Nephron progenitor cell (in vitro differentiated cells): ENCODE measurements around the gene GIN1.

Source experiments
- DNase-seq: peaks from one replicate; pipeline ENCODE4 v3.0.0; 2021
- H3K27ac Mint-ChIP-seq: 2 replicates; pipeline ENCODE4 v1.8.0; 2021; ENCODE audit warnings: mild to moderate bottlenecking, moderate library complexity, mixed read lengths
- H3K27me3 Mint-ChIP-seq: 2 replicates; pipeline ENCODE4 v1.8.0; 2021; ENCODE audit warnings: mild to moderate bottlenecking, low read depth, mixed read lengths; ENCODE audit not compliant: poor library complexity
- H3K36me3 Mint-ChIP-seq: 2 replicates; pipeline ENCODE4 v1.8.0; 2021; ENCODE audit warnings: low read depth, mixed read lengths
- H3K4me1 Mint-ChIP-seq: 2 replicates; pipeline ENCODE4 v1.8.0; 2021; ENCODE audit warnings: mixed read lengths
- H3K4me3 Mint-ChIP-seq: 2 replicates; pipeline ENCODE4 v1.8.0; 2021; ENCODE audit warnings: mild to moderate bottlenecking, moderate library complexity, mixed read lengths
- H3K9me3 Mint-ChIP-seq: 2 replicates; pipeline ENCODE4 v1.8.0; 2021; ENCODE audit warnings: mild to moderate bottlenecking, moderate library complexity, mixed read lengths
- CTCF ChIP-seq: fragments of 200-600 bp; sonication (generic); IDR thresholded peaks from 2 replicates; pipeline ENCODE4 v1.5.0; 2021; ENCODE audit warnings: antibody characterized with exemption

GIN1 gene

GRCh38 chr5:103037673-103038455 is 82.1 kb downstream of the GIN1 start:
- no peaks in the 10 kb centered on the region for H3K4me1 Mint-ChIP-seq
- H3K36me3 Mint-ChIP-seq: peaks cover 5% of the 10 kb centered on the region
- no peak for TF ChIP-seq CTCF

GRCh38 chr5:103036601-103037000 is 83.3 kb downstream of the GIN1 start:
- Mint-ChIP-seq H3K36me3 (peaks cover 14% of the 10 kb centered on the region), H3K27me3 (no peaks in the 10 kb centered on the region), H3K4me1 (no peaks in the 10 kb centered on the region), H3K9me3 (no peaks in the 10 kb centered on the region), H3K4me3 (no peak overlapping the region), H3K27ac (no peak overlapping the region)
- no peak for TF ChIP-seq CTCF
- no peak for DNase-seq

More at GRCh38 chr5:103037673-103038455, 82.1 kb downstream of the GIN1 start:
- Mint-ChIP-seq H3K27ac (no peak overlapping the region), H3K27me3 (no peaks in the 10 kb centered on the region), H3K9me3 (no peaks in the 10 kb centered on the region), H3K4me3 (no peak overlapping the region)
- no peak for DNase-seq
